HG03571 (cell line): ENCODE measurements around the gene VCP.

Experiments used
- ATAC-seq: cut with Tn5 transposase; IDR thresholded peaks from one replicate; pipeline ENCODE4 v1.9.1; 2021; ENCODE audit not compliant: unreplicated experiment

VCP gene

GRCh38 chr9:35072461-35073278 lies at the start of gene VCP:
Gene VCP (minus strand): TSS chr9:35072625. CDS start chr9:35072353, 272 bp downstream.
- ATAC-seq: peak; percentile 83

- peak; percentile 47 for ATAC-seq
Observed at GRCh38 chr9:35116898-35117551, 44.6 kb upstream of the VCP start.

GRCh38 chr9:35116539-35116897 lies 44.1 kb upstream of the VCP start:
- ATAC-seq: no peak

- ATAC-seq: peak; percentile 50
Observed at GRCh38 chr9:35115680-35116538, 43.5 kb upstream of the VCP start, which contains the start of gene ATOSB. Gene ATOSB (minus strand): TSS chr9:35115862. CDS start chr9:35108274, 7,588 bp downstream.

GRCh38 chr9:35114840-35115628 lies 42.6 kb upstream of the VCP start:
- no peak for ATAC-seq

- ATAC-seq: no peak
Observed at GRCh38 chr9:35114113-35114839, 41.9 kb upstream of the VCP start.

- ATAC-seq: no peak
Observed at GRCh38 chr9:35112257-35113020, 40.0 kb upstream of the VCP start.

GRCh38 chr9:35111001-35111933 lies 38.8 kb upstream of the VCP start:
- peak; percentile 62 for ATAC-seq

- ATAC-seq: no peak
Observed at GRCh38 chr9:35110327-35110761, 37.9 kb upstream of the VCP start.

- no peak for ATAC-seq
Observed at GRCh38 chr9:35108946-35109575, 36.6 kb upstream of the VCP start.

- ATAC-seq: no peak
Observed at GRCh38 chr9:35108461-35108860, 36.0 kb upstream of the VCP start.

- ATAC-seq: no peak
Observed at GRCh38 chr9:35107297-35108290, 35.2 kb upstream of the VCP start.

GRCh38 chr9:35106343-35106730 lies 33.9 kb upstream of the VCP start:
- no peak for ATAC-seq

GRCh38 chr9:35105571-35106342 lies 33.3 kb upstream of the VCP start:
- no peak for ATAC-seq

GRCh38 chr9:35105126-35105525 lies 32.7 kb upstream of the VCP start:
- no peak for ATAC-seq

- ATAC-seq: no peak
Observed at GRCh38 chr9:35104586-35104985, 32.2 kb upstream of the VCP start.
